Subcutaneous adipose tissue (tissue), 4 donors: Measurements from ENCODE around the gene TAS2R3. TPM values are rescaled to one million over a fixed set of nuclear protein-coding genes. Genes with fewer than 3 reads are reported as not detected.

Source experiments
- small RNA-seq: library from RNA; depleted of rRNA; stranded (forward); fragments of <200 nt; gene quantifications from one replicate; pipeline ENCODE3, GENCODE V24; 2016
- total RNA-seq, 4 donors: library from RNA; depleted of rRNA; stranded (reverse); fragments of >200 nt; gene quantifications; one replicate each; pipeline ENCODE4 v1.1.0, GENCODE V29; 2016
- TF ChIP-seq, protein P1 (sequence below): fragments of 450-650 bp; IDR thresholded peaks from one replicate; pipeline ENCODE4 v1.5.1; 2016; ENCODE audit warnings: low read depth, mild to moderate bottlenecking, control low read depth, antibody characterized with exemption, moderate library complexity

TAS2R3 gene
- total RNA-seq, 4 donors from 2014 or later: 1.1 to 5.7 (median 2.1) TPM

GRCh38 chr7:141792526-141792925, 28.6 kb downstream of the TAS2R3 start:
- TF ChIP-seq, protein P1, sequence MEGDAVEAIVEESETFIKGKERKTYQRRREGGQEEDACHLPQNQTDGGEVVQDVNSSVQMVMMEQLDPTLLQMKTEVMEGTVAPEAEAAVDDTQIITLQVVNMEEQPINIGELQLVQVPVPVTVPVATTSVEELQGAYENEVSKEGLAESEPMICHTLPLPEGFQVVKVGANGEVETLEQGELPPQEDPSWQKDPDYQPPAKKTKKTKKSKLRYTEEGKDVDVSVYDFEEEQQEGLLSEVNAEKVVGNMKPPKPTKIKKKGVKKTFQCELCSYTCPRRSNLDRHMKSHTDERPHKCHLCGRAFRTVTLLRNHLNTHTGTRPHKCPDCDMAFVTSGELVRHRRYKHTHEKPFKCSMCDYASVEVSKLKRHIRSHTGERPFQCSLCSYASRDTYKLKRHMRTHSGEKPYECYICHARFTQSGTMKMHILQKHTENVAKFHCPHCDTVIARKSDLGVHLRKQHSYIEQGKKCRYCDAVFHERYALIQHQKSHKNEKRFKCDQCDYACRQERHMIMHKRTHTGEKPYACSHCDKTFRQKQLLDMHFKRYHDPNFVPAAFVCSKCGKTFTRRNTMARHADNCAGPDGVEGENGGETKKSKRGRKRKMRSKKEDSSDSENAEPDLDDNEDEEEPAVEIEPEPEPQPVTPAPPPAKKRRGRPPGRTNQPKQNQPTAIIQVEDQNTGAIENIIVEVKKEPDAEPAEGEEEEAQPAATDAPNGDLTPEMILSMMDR: no peak

Small RNA genes within 50 kb of the gene (small RNA-seq; reads per million reads assigned to genes)
- not detected for gene RNU1-82P

Other genes with a start within 250 kb of the TAS2R3 start
- 10 to 100 TPM; 14.3 to 16.6 (median 15.6) TPM for gene AGK, start 212.7 kb upstream of the TAS2R3 start, total RNA-seq
- 10 to 100 TPM; 17.0 to 24.1 (median 19.1) TPM for gene DENND11, start 61.9 kb upstream of the TAS2R3 start, total RNA-seq
- not detected for gene WEE2, start 55.7 kb upstream of the TAS2R3 start, total RNA-seq
- gene SSBP1, start 25.7 kb upstream of the TAS2R3 start, total RNA-seq: 100 to 1,000 TPM in 1 of 4 donors, 10 to 100 TPM in 3; 71.8 to 123 (median 85.1) TPM
- 1 to 10 TPM in 3 of 4 donors, under 1 TPM in 1; 0.51 to 3.8 (median 2.1) TPM for gene TAS2R4, start 12.6 kb downstream of the TAS2R3 start, total RNA-seq
- gene TAS2R5, start 26.1 kb downstream of the TAS2R3 start, total RNA-seq: 1 to 10 TPM; 2.0 to 4.1 (median 3.4) TPM
- gene PRSS37, start 77.4 kb downstream of the TAS2R3 start, total RNA-seq: not detected
- gene OR9A4, start 152.3 kb downstream of the TAS2R3 start, total RNA-seq: not detected
- gene CLEC5A, start 182.9 kb downstream of the TAS2R3 start, total RNA-seq: under 1 TPM in 1 of 4 donors, not detected in 3; 0.34 TPM
- gene TAS2R38, start 209.7 kb downstream of the TAS2R3 start, total RNA-seq: not detected
- gene MGAM, start 231.8 kb downstream of the TAS2R3 start, total RNA-seq: 1 to 10 TPM in 1 of 4 donors, under 1 TPM in 3; 0.17 to 5.2 (median 0.49) TPM